ENCODE measurements around the gene NR0B2.

GRCh38 chr1:26909951-26910342 is 3.8 kb downstream of the NR0B2 start:
- TF ChIP-seq TAF1 (IDR thresholded peaks at IDR 0.05; ENCODE audit: low read depth) (no peak), YY1 (IDR thresholded peaks at IDR 0.05; ENCODE audit: low read depth) (no peak), EGR1 (IDR thresholded peaks at IDR 0.05) (no peak), RAD21 (IDR thresholded peaks at IDR 0.05; ENCODE audit: low read depth) (no peak), FOXM1 (IDR thresholded peaks at IDR 0.05; ENCODE audit: borderline replicate concordance, low read depth) (no peak), EP300 (IDR thresholded peaks at IDR 0.05; ENCODE audit: borderline replicate concordance) (no peak), TEAD4 (IDR thresholded peaks at IDR 0.05) (no peak), CEBPB (IDR thresholded peaks at IDR 0.05) (no peak), TCF12 (IDR thresholded peaks at IDR 0.05; ENCODE audit: low read depth) (no peak), NFIC (IDR thresholded peaks at IDR 0.05) (no peak), ZBTB7A (IDR thresholded peaks at IDR 0.05; ENCODE audit: low read depth) (no peak)
- TF ChIP-seq, protein P1, sequence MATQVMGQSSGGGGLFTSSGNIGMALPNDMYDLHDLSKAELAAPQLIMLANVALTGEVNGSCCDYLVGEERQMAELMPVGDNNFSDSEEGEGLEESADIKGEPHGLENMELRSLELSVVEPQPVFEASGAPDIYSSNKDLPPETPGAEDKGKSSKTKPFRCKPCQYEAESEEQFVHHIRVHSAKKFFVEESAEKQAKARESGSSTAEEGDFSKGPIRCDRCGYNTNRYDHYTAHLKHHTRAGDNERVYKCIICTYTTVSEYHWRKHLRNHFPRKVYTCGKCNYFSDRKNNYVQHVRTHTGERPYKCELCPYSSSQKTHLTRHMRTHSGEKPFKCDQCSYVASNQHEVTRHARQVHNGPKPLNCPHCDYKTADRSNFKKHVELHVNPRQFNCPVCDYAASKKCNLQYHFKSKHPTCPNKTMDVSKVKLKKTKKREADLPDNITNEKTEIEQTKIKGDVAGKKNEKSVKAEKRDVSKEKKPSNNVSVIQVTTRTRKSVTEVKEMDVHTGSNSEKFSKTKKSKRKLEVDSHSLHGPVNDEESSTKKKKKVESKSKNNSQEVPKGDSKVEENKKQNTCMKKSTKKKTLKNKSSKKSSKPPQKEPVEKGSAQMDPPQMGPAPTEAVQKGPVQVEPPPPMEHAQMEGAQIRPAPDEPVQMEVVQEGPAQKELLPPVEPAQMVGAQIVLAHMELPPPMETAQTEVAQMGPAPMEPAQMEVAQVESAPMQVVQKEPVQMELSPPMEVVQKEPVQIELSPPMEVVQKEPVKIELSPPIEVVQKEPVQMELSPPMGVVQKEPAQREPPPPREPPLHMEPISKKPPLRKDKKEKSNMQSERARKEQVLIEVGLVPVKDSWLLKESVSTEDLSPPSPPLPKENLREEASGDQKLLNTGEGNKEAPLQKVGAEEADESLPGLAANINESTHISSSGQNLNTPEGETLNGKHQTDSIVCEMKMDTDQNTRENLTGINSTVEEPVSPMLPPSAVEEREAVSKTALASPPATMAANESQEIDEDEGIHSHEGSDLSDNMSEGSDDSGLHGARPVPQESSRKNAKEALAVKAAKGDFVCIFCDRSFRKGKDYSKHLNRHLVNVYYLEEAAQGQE (IDR thresholded peaks at IDR 0.05; ENCODE audit: low read depth) = no peak
- TF ChIP-seq, protein P2, sequence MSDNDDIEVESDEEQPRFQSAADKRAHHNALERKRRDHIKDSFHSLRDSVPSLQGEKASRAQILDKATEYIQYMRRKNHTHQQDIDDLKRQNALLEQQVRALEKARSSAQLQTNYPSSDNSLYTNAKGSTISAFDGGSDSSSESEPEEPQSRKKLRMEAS (IDR thresholded peaks at IDR 0.05) = no peak

All from Ishikawa (cell line).